Parathyroid adenoma (tissue), 2 donors: ENCODE measurements around the gene NSD1.

ENCODE experiments used
- H2AFZ ChIP-seq: fragments of 300-600 bp; sonication (generic); one replicate; pipeline ENCODE4 v1.7.0; 2017; ENCODE audit warnings: antibody characterized with exemption, mild to moderate bottlenecking
- H3K27ac ChIP-seq: fragments of 300-600 bp; sonication (generic); one replicate; pipeline ENCODE4 v1.7.0; 2017
- H3K27me3 ChIP-seq: fragments of 300-600 bp; sonication (generic); one replicate; pipeline ENCODE4 v1.7.0; 2017; ENCODE audit warnings: low read length; ENCODE audit not compliant: control insufficient read depth, insufficient read depth
- H3K36me3 ChIP-seq: fragments of 300-600 bp; sonication (generic); one replicate; pipeline ENCODE4 v1.7.0; 2017; ENCODE audit warnings: low read length; ENCODE audit not compliant: control insufficient read depth, insufficient read depth
- H3K4me1 ChIP-seq: fragments of 300-600 bp; sonication (generic); one replicate; pipeline ENCODE4 v1.7.0; 2017; ENCODE audit warnings: control low read depth
- H3K4me2 ChIP-seq: fragments of 300-600 bp; sonication (generic); one replicate; pipeline ENCODE4 v1.7.0; 2017; ENCODE audit warnings: low read length
- H3K4me3 ChIP-seq: fragments of 300-600 bp; sonication (generic); one replicate; pipeline ENCODE4 v1.7.0; 2017; ENCODE audit warnings: low read depth, low read length
- H3K79me2 ChIP-seq: fragments of 300-600 bp; sonication (generic); one replicate; pipeline ENCODE4 v1.7.0; 2017; ENCODE audit warnings: control low read depth
- H3K9ac ChIP-seq: fragments of 300-600 bp; sonication (generic); one replicate; pipeline ENCODE4 v1.7.0; 2017; ENCODE audit warnings: mild to moderate bottlenecking
- H3K9me3 ChIP-seq: fragments of 300-600 bp; sonication (generic); one replicate; pipeline ENCODE4 v1.7.0; 2017; ENCODE audit warnings: low read length; ENCODE audit not compliant: control insufficient read depth
- TF ChIP-seq, protein P1 (sequence below): fragments of 300-600 bp; sonication (generic); IDR thresholded peaks from one replicate; pipeline ENCODE4 v1.7.0; 2017; ENCODE audit warnings: antibody characterized with exemption, mild to moderate bottlenecking
- donor health status: primary hyperparathyroidism.

Gene NSD1

DNA sequence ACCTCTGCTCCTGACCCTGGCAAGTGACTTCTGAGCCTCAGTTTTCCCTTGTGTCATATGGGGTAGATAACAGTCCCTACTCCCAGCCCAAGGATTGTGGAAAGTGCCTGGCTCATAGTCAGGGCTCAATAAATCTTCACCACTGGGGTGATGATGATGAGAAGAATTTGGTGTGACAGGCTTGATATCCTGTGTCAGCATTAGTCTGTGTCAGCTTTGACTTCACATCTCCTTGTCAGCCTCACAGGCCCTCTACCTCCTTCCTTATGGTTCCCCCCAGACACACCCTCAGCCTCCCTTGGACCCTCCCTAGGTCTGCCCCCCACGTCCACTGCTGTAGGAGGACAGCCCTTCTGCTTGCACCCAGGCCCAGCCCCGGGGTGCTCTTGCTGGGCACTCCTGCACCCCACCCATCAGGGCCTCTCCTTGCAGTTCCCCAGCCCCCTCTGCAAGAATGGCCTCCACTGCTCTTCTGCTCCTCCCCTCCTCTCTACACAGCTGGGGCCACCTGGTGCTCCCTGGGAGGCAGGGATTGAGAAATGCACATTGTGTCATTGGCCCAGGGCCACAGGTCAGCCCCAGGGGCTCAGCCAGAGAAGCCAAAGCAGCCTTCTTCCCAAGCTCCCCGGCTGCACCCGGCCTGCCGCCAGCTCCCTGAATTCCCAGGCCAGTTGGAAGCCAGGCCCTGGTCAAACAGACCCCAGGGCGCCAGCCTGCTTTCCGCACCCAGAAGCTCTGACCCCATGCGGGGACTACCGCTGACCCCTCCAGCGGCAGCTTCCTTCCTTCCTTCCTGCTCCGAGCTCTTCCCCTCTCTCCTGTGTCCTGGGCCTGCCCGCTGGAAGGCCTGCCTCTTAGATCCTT, 39.1 kb upstream of the NSD1 start:
- Histone ChIP-seq H3K4me1 (no peaks in the 10 kb centered on the region), H3K27ac (no peak overlapping the region), H3K27me3 (no peaks in the 10 kb centered on the region)

DNA sequence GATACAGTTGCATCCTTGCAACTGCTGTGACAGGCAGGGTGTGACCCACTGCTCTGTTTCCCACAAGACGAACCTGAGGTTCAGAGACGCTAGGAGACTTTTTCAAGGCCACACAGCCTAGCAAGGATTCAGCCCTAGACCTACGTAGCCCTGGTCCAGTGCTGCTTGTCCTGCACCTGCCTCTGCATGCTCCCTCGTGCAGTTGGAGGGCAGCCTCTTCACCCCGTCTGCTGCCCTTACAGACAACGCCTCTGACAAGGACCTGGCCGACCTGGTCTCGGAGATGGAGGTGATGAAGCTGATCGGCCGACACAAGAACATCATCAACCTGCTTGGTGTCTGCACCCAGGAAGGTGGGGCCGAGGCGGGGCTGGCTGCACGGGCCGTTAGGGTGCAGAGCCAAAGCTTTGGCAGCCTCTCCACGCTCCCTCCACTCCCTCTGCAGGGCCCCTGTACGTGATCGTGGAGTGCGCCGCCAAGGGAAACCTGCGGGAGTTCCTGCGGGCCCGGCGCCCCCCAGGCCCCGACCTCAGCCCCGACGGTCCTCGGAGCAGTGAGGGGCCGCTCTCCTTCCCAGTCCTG, 38.4 kb upstream of the NSD1 start:
- no peak overlapping the region for H3K4me3 ChIP-seq
- H3K9me3 ChIP-seq: no peaks in the 10 kb centered on the region
- TF ChIP-seq, protein P1, sequence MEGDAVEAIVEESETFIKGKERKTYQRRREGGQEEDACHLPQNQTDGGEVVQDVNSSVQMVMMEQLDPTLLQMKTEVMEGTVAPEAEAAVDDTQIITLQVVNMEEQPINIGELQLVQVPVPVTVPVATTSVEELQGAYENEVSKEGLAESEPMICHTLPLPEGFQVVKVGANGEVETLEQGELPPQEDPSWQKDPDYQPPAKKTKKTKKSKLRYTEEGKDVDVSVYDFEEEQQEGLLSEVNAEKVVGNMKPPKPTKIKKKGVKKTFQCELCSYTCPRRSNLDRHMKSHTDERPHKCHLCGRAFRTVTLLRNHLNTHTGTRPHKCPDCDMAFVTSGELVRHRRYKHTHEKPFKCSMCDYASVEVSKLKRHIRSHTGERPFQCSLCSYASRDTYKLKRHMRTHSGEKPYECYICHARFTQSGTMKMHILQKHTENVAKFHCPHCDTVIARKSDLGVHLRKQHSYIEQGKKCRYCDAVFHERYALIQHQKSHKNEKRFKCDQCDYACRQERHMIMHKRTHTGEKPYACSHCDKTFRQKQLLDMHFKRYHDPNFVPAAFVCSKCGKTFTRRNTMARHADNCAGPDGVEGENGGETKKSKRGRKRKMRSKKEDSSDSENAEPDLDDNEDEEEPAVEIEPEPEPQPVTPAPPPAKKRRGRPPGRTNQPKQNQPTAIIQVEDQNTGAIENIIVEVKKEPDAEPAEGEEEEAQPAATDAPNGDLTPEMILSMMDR: no peak
- H3K4me1 ChIP-seq: no peaks in the 10 kb centered on the region
- no peaks in the 10 kb centered on the region for H3K36me3 ChIP-seq
- H3K4me2 ChIP-seq: no peak overlapping the region
- no peak overlapping the region for H2AFZ ChIP-seq
- H3K27ac ChIP-seq: no peak overlapping the region
- H3K27me3 ChIP-seq: no peaks in the 10 kb centered on the region
- H3K79me2 ChIP-seq: no peaks in the 10 kb centered on the region
- no peak overlapping the region for H3K9ac ChIP-seq

More for the DNA sequence above, 39.1 kb upstream of the NSD1 start:
- no peak overlapping the region for H3K4me2 ChIP-seq
- no peaks in the 10 kb centered on the region for H3K79me2 ChIP-seq
- TF ChIP-seq, protein P1: no peak
- no peaks in the 10 kb centered on the region for H3K36me3 ChIP-seq
- no peak overlapping the region for H3K9ac ChIP-seq
- no peak overlapping the region for H3K4me3 ChIP-seq
- H3K9me3 ChIP-seq: no peaks in the 10 kb centered on the region
- no peak overlapping the region for H2AFZ ChIP-seq

DNA sequence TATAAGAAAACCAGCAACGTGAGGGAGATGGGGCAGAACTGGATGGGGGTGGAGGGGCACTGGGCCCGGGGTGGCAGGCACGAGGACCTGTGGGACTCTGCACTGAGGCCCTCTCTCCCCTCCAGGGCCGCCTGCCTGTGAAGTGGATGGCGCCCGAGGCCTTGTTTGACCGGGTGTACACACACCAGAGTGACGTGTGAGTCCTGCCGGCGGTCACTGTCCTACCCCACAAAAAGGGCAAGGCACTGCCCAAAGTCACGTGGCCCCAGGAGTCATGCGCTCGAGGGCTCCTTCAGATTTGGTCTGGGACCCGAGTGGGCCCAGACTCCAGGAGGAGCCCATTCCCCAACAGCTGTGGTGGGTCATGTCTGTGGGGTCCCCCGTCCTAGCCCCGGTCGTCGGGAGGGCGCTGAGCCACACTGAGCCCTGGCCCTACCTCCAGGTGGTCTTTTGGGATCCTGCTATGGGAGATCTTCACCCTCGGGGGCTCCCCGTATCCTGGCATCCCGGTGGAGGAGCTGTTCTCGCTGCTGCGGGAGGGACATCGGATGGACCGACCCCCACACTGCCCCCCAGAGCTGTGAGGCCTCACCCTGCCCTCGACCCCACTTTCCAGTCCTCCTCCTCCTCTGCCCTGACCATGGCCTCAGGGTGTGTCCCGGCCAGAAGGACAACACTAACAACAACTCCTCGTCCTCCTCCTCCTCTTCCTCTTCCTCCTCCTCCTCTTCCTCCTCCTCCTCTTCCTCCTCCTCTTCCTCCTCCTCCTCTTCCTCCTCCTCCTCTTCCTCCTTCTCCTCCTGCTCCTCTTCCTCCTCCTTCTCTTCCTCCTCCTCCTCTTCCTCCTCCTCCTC, 37.2 kb upstream of the NSD1 start:
- H3K4me1 ChIP-seq: no peaks in the 10 kb centered on the region
- H3K9ac ChIP-seq: no peak overlapping the region
- H3K27me3 ChIP-seq: no peaks in the 10 kb centered on the region
- no peak overlapping the region for H3K27ac ChIP-seq
- H3K79me2 ChIP-seq: no peaks in the 10 kb centered on the region
- TF ChIP-seq, protein P1: no peak
- H3K4me2 ChIP-seq: no peak overlapping the region
- no peaks in the 10 kb centered on the region for H3K9me3 ChIP-seq
- H3K36me3 ChIP-seq: no peaks in the 10 kb centered on the region
- H3K4me3 ChIP-seq: no peak overlapping the region
- H2AFZ ChIP-seq: no peak overlapping the region

DNA sequence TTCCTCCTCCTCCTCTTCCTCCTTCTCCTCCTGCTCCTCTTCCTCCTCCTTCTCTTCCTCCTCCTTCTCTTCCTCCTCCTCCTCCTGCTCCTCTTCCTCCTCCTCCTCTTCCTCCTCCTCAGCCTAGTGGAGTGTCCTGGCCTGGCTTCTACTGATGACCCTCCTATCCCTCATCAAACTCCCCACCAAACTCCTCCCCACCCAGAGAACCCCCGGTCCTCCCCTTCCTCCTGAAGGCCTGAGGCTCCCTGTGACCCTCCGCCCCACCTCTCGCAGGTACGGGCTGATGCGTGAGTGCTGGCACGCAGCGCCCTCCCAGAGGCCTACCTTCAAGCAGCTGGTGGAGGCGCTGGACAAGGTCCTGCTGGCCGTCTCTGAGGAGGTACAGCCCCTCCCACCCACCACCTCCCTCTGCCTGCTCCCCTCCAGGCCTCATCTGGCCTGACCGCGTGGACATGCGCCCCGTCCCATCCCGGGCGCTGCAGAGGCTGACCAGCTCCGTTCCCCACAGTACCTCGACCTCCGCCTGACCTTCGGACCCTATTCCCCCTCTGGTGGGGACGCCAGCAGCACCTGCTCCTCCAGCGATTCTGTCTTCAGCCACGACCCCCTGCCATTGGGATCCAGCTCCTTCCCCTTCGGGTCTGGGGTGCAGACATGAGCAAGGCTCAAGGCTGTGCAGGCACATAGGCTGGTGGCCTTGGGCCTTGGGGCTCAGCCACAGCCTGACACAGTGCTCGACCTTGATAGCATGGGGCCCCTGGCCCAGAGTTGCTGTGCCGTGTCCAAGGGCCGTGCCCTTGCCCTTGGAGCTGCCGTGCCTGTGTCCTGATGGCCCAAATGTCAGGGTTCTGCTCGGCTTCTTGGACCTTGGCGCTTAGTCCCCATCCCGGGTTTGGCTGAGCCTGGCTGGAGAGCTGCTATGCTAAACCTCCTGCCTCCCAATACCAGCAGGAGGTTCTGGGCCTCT, 36.3 kb upstream of the NSD1 start:
- TF ChIP-seq, protein P1: no peak
- Histone ChIP-seq H3K79me2 (no peaks in the 10 kb centered on the region), H3K4me1 (no peaks in the 10 kb centered on the region)

More for the DNA sequence above, 36.3 kb upstream of the NSD1 start:
- Histone ChIP-seq H3K27ac (no peak overlapping the region), H3K9me3 (no peaks in the 10 kb centered on the region), H2AFZ (no peak overlapping the region), H3K9ac (no peak overlapping the region), H3K36me3 (no peaks in the 10 kb centered on the region), H3K4me3 (no peak overlapping the region), H3K4me2 (no peak overlapping the region), H3K27me3 (no peaks in the 10 kb centered on the region)
